ENCODE results near the gene CLIC6.

The CLIC6 gene

GRCh38 chr21:34674468-34674867 is 5.7 kb downstream of the CLIC6 start:
- ATAC-seq, result no peak

GRCh38 chr21:34675871-34676270 is 7.1 kb downstream of the CLIC6 start:
- ATAC-seq, result no peak
- TF ChIP-seq BACH2 (CRISPR knock-in tag; IDR thresholded peaks at IDR 0.05; ENCODE audit: borderline replicate concordance) (no peak), ZNF565 (CRISPR knock-in tag; conservative IDR thresholded peaks at IDR 0.05; ENCODE audit: low read depth) (no peak), ZFP3 (CRISPR knock-in tag; IDR thresholded peaks at IDR 0.05) (no peak), ISL1 (CRISPR knock-in tag; IDR thresholded peaks at IDR 0.05) (no peak), GLIS3 (CRISPR knock-in tag; IDR thresholded peaks at IDR 0.05) (no peak), PATZ1 (CRISPR knock-in tag; IDR thresholded peaks at IDR 0.05; ENCODE audit: borderline replicate concordance) (no peak), RARB (CRISPR knock-in tag; IDR thresholded peaks at IDR 0.05) (no peak), OSR1 (CRISPR knock-in tag; IDR thresholded peaks at IDR 0.05) (no peak)

More at GRCh38 chr21:34674468-34674867, 5.7 kb downstream of the CLIC6 start:
- no peak for TF ChIP-seq ZFP30 (CRISPR knock-in tag; IDR thresholded peaks at IDR 0.05)
- no peak for TF ChIP-seq ISL1 (CRISPR knock-in tag; IDR thresholded peaks at IDR 0.05)
- TF ChIP-seq RARB (CRISPR knock-in tag; IDR thresholded peaks at IDR 0.05), result no peak
- TF ChIP-seq GLIS3 (CRISPR knock-in tag; IDR thresholded peaks at IDR 0.05), result no peak
- no peak for TF ChIP-seq TCF4 (CRISPR knock-in tag; IDR thresholded peaks at IDR 0.05; ENCODE audit: borderline replicate concordance)
- no peak for TF ChIP-seq ESRRG (CRISPR knock-in tag; IDR thresholded peaks at IDR 0.05)
- no peak for TF ChIP-seq ZNF565 (CRISPR knock-in tag; conservative IDR thresholded peaks at IDR 0.05; ENCODE audit: low read depth)
- no peak for TF ChIP-seq ZNF70 (CRISPR knock-in tag; IDR thresholded peaks at IDR 0.05)
- no peak for TF ChIP-seq CSDC2 (CRISPR knock-in tag; IDR thresholded peaks at IDR 0.05)
- TF ChIP-seq OSR1 (CRISPR knock-in tag; IDR thresholded peaks at IDR 0.05), result no peak
- no peak for TF ChIP-seq BACH2 (CRISPR knock-in tag; IDR thresholded peaks at IDR 0.05; ENCODE audit: borderline replicate concordance)
- no peak for TF ChIP-seq POU6F1 (CRISPR knock-in tag; IDR thresholded peaks at IDR 0.05; ENCODE audit: borderline replicate concordance, low read depth)
- TF ChIP-seq ARNTL (CRISPR knock-in tag; IDR thresholded peaks at IDR 0.05; ENCODE audit: borderline replicate concordance, low read depth), result no peak

GRCh38 chr21:34679051-34679450 is 10.3 kb downstream of the CLIC6 start:
- TF ChIP-seq ZNF70 (CRISPR knock-in tag; IDR thresholded peaks at IDR 0.05), result no peak
- TF ChIP-seq ISL1 (CRISPR knock-in tag; IDR thresholded peaks at IDR 0.05), result no peak
- TF ChIP-seq POU6F1 (CRISPR knock-in tag; IDR thresholded peaks at IDR 0.05; ENCODE audit: borderline replicate concordance, low read depth), result no peak
- TF ChIP-seq TCF4 (CRISPR knock-in tag; IDR thresholded peaks at IDR 0.05; ENCODE audit: borderline replicate concordance), result no peak
- TF ChIP-seq ZFP30 (CRISPR knock-in tag; IDR thresholded peaks at IDR 0.05), result no peak
- TF ChIP-seq PATZ1 (CRISPR knock-in tag; IDR thresholded peaks at IDR 0.05; ENCODE audit: borderline replicate concordance), result no peak
- no peak for TF ChIP-seq BACH2 (CRISPR knock-in tag; IDR thresholded peaks at IDR 0.05; ENCODE audit: borderline replicate concordance)
- no peak for TF ChIP-seq RARB (CRISPR knock-in tag; IDR thresholded peaks at IDR 0.05)
- TF ChIP-seq SNAI2 (CRISPR knock-in tag; IDR thresholded peaks at IDR 0.05), result no peak
- no peak for TF ChIP-seq ZFP3 (CRISPR knock-in tag; IDR thresholded peaks at IDR 0.05)
- TF ChIP-seq ZNF565 (CRISPR knock-in tag; conservative IDR thresholded peaks at IDR 0.05; ENCODE audit: low read depth), result no peak
- no peak for TF ChIP-seq GLIS3 (CRISPR knock-in tag; IDR thresholded peaks at IDR 0.05)
- no peak for TF ChIP-seq ZC3H10 (CRISPR knock-in tag; IDR thresholded peaks at IDR 0.05)
- TF ChIP-seq TSHZ2 (CRISPR knock-in tag; IDR thresholded peaks at IDR 0.05), result no peak
- no peak for TF ChIP-seq OSR1 (CRISPR knock-in tag; IDR thresholded peaks at IDR 0.05)
- TF ChIP-seq ARNTL (CRISPR knock-in tag; IDR thresholded peaks at IDR 0.05; ENCODE audit: borderline replicate concordance, low read depth), result no peak
- no peak for TF ChIP-seq CSRNP3 (CRISPR knock-in tag; IDR thresholded peaks at IDR 0.05)
- TF ChIP-seq CREB5 (CRISPR knock-in tag; IDR thresholded peaks at IDR 0.05; ENCODE audit: low read depth), result no peak
- no peak for TF ChIP-seq CSDC2 (CRISPR knock-in tag; IDR thresholded peaks at IDR 0.05)
- ATAC-seq, result no peak
